Uterus (tissue), 2 donors: ENCODE measurements around the gene FAM184B.

Experiments
- POLR2A ChIP-seq, 2 donors: fragments of 450-650 bp; IDR thresholded peaks; one replicate each; pipeline ENCODE4 v1.6.1; 2016; ENCODE audit warnings: antibody characterized with exemption in 2 of 2, mild to moderate bottlenecking in 1 of 2, moderate library complexity in 1 of 2
- TF ChIP-seq, protein P1 (sequence below), 4 experiments: fragments of 200-600 bp in 2 of 4; fragments of 450-650 bp in 2 of 4; sonication (generic) in 2 of 4; IDR thresholded peaks; one replicate each; pipeline ENCODE4 v1.5.1; 2016 to 2019; ENCODE audit warnings: antibody characterized with exemption in 4 of 4, mild to moderate bottlenecking in 2 of 4, moderate library complexity in 1 of 4

GRCh38 chr4:17580969-17581368, 200.5 kb downstream of the FAM184B start:
- TF ChIP-seq, protein P1, sequence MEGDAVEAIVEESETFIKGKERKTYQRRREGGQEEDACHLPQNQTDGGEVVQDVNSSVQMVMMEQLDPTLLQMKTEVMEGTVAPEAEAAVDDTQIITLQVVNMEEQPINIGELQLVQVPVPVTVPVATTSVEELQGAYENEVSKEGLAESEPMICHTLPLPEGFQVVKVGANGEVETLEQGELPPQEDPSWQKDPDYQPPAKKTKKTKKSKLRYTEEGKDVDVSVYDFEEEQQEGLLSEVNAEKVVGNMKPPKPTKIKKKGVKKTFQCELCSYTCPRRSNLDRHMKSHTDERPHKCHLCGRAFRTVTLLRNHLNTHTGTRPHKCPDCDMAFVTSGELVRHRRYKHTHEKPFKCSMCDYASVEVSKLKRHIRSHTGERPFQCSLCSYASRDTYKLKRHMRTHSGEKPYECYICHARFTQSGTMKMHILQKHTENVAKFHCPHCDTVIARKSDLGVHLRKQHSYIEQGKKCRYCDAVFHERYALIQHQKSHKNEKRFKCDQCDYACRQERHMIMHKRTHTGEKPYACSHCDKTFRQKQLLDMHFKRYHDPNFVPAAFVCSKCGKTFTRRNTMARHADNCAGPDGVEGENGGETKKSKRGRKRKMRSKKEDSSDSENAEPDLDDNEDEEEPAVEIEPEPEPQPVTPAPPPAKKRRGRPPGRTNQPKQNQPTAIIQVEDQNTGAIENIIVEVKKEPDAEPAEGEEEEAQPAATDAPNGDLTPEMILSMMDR (IDR thresholded peaks at IDR 0.05) = no peak
- TF ChIP-seq POLR2A (IDR thresholded peaks at IDR 0.05) = no peak
